Prostate gland (tissue), 2 donors: Measurements from ENCODE around the gene KCNJ18.
"Not testable (repeated sequence)": the region's sequence is repeated elsewhere in the genome, so short reads cannot be mapped to it uniquely, and the experiment has no call there.

Source experiments
- POLR2A ChIP-seq: fragments of 450-650 bp; IDR thresholded peaks from one replicate; pipeline ENCODE4 v1.6.1; 2016; ENCODE audit warnings: antibody characterized with exemption, mild to moderate bottlenecking
- POLR2AphosphoS5 ChIP-seq: sonication (generic); formaldehyde crosslinking; IDR thresholded peaks from one replicate; pipeline ENCODE4 v1.6.1; 2017; ENCODE audit warnings: antibody characterized with exemption
- TF ChIP-seq, protein P1 (sequence below), 4 experiments: fragments of 200-600 bp in 2 of 4; fragments of 450-650 bp in 2 of 4; sonication (generic) in 2 of 4; IDR thresholded peaks; 1 replicate in 3 of 4; 2 replicates in 1 of 4; pipeline ENCODE4 v1.5.1; 2016 to 2019; ENCODE audit warnings: antibody characterized with exemption in 4 of 4, mild to moderate bottlenecking in 2 of 4, moderate library complexity in 2 of 4

DNA sequence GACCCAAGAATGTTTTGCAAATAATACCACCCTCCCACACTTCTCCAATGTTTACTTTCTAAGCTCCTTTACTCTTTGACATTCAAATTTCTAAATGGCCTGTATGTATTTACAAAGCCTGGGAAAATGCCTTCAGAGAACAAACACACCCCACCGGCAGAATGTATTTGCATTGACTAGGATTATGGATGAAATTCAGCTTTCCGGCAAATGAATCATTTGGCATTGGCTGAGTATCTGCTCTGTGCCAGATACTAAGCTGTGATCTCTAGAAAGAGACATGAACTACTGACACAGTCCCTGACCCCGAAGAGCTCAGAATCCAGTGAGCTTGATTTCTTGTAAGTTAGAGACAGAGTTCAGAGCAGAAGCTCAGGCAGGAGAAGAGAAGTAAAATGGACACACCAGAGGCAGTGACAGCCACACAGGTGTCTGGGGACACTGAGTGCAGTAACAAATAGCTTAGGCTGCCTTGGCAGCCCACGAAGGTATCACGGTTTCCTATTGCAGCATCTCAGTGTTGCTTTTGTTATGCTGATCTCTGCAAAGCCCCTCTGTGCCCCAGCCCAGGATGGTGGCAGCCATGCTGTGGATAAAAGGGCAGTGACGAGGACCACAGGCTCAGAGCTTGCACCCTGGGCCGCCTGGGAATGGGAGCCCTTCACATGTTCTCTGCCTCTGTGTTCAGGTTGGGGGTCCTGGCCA is 24.8 kb upstream of the KCNJ18 start:
- TF ChIP-seq POLR2AphosphoS5, POLR2A: not testable (repeated sequence)
- TF ChIP-seq, protein P1, sequence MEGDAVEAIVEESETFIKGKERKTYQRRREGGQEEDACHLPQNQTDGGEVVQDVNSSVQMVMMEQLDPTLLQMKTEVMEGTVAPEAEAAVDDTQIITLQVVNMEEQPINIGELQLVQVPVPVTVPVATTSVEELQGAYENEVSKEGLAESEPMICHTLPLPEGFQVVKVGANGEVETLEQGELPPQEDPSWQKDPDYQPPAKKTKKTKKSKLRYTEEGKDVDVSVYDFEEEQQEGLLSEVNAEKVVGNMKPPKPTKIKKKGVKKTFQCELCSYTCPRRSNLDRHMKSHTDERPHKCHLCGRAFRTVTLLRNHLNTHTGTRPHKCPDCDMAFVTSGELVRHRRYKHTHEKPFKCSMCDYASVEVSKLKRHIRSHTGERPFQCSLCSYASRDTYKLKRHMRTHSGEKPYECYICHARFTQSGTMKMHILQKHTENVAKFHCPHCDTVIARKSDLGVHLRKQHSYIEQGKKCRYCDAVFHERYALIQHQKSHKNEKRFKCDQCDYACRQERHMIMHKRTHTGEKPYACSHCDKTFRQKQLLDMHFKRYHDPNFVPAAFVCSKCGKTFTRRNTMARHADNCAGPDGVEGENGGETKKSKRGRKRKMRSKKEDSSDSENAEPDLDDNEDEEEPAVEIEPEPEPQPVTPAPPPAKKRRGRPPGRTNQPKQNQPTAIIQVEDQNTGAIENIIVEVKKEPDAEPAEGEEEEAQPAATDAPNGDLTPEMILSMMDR (IDR thresholded peaks at IDR 0.05), result not testable (repeated sequence)
